Measurements from ENCODE around the gene BRAF.

- TF ChIP-seq CTCF (IDR thresholded peaks at IDR 0.05; ENCODE audit: low read depth, low read length) (no peak), POLR2A (IDR thresholded peaks at IDR 0.05; ENCODE audit: extremely low read depth, insufficient read length) (no peak), MAX (IDR thresholded peaks at IDR 0.05; ENCODE audit: low read depth, low read length) (no peak)
Observed at GRCh38 chr7:140920745-140921144, 4.0 kb downstream of the BRAF start.
